HepG2 (cell line): ENCODE results near the gene HPD.

Experiments used
- EZH2 ChIP-seq: conservative IDR thresholded peaks from 2 replicates; pipeline ENCODE4 v1.6.1; 2012; ENCODE audit warnings: mild to moderate bottlenecking, low read depth, low read length, moderate library complexity
- FOXA1 ChIP-seq, 2 experiments: fragments of 450-650 bp in 1 of 2; sonication (generic) in 1 of 2; formaldehyde crosslinking in 1 of 2; IDR thresholded peaks; 2 replicates each; pipeline versions ENCODE4 v1.4.0 to v1.6.1; 2016 to 2020; ENCODE audit warnings: missing genetic modification reagents in 1 of 2
- HMG20B ChIP-seq: conservative IDR thresholded peaks from 2 replicates; pipeline ENCODE4 v1.6.1; 2016; ENCODE audit warnings: missing genetic modification reagents, missing compliant biosample characterization
- POLR2AphosphoS5 ChIP-seq: IDR thresholded peaks from 2 replicates; pipeline ENCODE4 v1.6.1; 2012; ENCODE audit warnings: low read depth, low read length
- PPARG ChIP-seq: conservative IDR thresholded peaks from 2 replicates; pipeline ENCODE4 v1.6.1; 2016; ENCODE audit warnings: missing biosample characterization, missing genetic modification reagents
- RBM39 ChIP-seq: fragments of 200-400 bp; formaldehyde crosslinking; IDR thresholded peaks from one replicate; pipeline ENCODE4 v1.6.1; 2018; ENCODE audit warnings: antibody characterized with exemption, mild to moderate bottlenecking, low read depth, low read length; ENCODE audit not compliant: poor library complexity, severe bottlenecking
- STAG1 ChIP-seq: sonication (generic); formaldehyde crosslinking; IDR thresholded peaks from 2 replicates; pipeline ENCODE4 v1.4.0; 2020; ENCODE audit warnings: missing genetic modification reagents
- TMF1 ChIP-seq: sonication (generic); formaldehyde crosslinking; IDR thresholded peaks from 2 replicates; pipeline ENCODE4 v1.8.1; 2022; ENCODE audit warnings: low read depth, missing genetic modification reagents
- WIZ ChIP-seq: sonication (generic); formaldehyde crosslinking; IDR thresholded peaks from 2 replicates; pipeline ENCODE4 v1.5.1; 2020; ENCODE audit warnings: mild to moderate bottlenecking, missing genetic modification reagents
- TF ChIP-seq, protein P1 (sequence below): sonication (generic); formaldehyde crosslinking; IDR thresholded peaks from 2 replicates; pipeline ENCODE4 v1.8.1; 2023; ENCODE audit warnings: mild to moderate bottlenecking, missing genetic modification reagents
- TF ChIP-seq, protein P2 (sequence below): sonication (generic); formaldehyde crosslinking; IDR thresholded peaks from 2 replicates; pipeline ENCODE4 v1.4.0; 2020; ENCODE audit warnings: missing genetic modification reagents
- TF ChIP-seq, protein P3 (sequence below): sonication (generic); formaldehyde crosslinking; IDR thresholded peaks from 2 replicates; pipeline ENCODE4 v1.8.1; 2023; ENCODE audit warnings: mild to moderate bottlenecking, inconsistent platforms, moderate library complexity, missing genetic modification reagents, borderline replicate concordance

DNA sequence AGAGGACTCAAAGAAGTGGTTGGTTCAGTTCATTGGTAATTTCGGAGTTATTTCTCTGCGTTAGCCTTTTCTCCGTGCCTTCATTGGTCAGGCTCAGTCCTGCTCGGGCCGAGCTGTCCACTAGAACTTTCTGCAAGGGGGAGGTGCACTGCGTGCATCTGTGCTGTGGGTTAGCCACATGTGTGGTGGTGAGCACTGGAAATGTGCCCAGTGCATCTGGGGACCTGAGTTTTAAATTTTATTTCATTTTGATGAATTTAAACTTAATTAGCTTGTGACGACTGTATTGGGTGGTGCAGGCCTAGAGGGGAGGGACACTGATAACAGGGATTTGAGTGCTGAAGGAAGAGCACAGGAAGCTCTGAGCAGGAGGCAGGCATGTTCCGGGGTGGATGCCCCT lies 30.4 kb downstream of the HPD start:
- no peak for TF ChIP-seq EZH2
- no peak for TF ChIP-seq WIZ (CRISPR knock-in tag)
- TF ChIP-seq POLR2AphosphoS5 = no peak
- no peak for TF ChIP-seq FOXA1 (IDR thresholded peaks at IDR 0.05)
- TF ChIP-seq FOXA1 (CRISPR knock-in tag; IDR thresholded peaks at IDR 0.05) = no peak
- TF ChIP-seq HMG20B (CRISPR knock-in tag) = no peak
- TF ChIP-seq, protein P1, sequence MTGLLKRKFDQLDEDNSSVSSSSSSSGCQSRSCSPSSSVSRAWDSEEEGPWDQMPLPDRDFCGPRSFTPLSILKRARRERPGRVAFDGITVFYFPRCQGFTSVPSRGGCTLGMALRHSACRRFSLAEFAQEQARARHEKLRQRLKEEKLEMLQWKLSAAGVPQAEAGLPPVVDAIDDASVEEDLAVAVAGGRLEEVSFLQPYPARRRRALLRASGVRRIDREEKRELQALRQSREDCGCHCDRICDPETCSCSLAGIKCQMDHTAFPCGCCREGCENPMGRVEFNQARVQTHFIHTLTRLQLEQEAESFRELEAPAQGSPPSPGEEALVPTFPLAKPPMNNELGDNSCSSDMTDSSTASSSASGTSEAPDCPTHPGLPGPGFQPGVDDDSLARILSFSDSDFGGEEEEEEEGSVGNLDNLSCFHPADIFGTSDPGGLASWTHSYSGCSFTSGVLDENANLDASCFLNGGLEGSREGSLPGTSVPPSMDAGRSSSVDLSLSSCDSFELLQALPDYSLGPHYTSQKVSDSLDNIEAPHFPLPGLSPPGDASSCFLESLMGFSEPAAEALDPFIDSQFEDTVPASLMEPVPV (CRISPR knock-in tag) = no peak
- no peak for TF ChIP-seq RBM39
- TF ChIP-seq, protein P2, sequence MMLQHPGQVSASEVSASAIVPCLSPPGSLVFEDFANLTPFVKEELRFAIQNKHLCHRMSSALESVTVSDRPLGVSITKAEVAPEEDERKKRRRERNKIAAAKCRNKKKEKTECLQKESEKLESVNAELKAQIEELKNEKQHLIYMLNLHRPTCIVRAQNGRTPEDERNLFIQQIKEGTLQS (CRISPR knock-in tag) = no peak
- TF ChIP-seq STAG1 (CRISPR knock-in tag) = no peak
- TF ChIP-seq, protein P3, sequence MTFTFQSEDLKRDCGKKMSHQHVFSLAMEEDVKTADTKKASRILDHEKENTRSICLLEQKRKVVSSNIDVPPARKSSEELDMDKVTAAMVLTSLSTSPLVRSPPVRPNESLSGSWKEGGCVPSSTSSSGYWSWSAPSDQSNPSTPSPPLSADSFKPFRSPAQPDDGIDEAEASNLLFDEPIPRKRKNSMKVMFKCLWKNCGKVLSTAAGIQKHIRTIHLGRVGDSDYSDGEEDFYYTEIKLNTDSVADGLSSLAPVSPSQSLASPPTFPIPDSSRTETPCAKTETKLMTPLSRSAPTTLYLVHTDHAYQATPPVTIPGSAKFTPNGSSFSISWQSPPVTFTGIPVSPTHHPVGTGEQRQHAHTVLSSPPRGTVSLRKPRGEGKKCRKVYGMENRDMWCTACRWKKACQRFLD (CRISPR knock-in tag) = no peak
- TF ChIP-seq TMF1 (CRISPR knock-in tag) = no peak
- no peak for TF ChIP-seq PPARG (CRISPR knock-in tag)
